HEK293 (cell line): Measurements from ENCODE around the gene SWT1.

Experiments
- CTCF ChIA-PET: fragments of 350-600 bp; formaldehyde crosslinking; extraction: SDS; loops from one replicate; lab custom pipeline; 2021; ENCODE audit warnings: antibody characterized with exemption; lab: Yijun Ruan, JAX
- POLR2A ChIA-PET: fragments of 300-600 bp; formaldehyde crosslinking; extraction: SDS; loops from one replicate; lab custom pipeline; 2020; ENCODE audit warnings: antibody characterized with exemption, inconsistent platforms; lab: Yijun Ruan, JAX
- H3K27ac ChIP-seq: fragments of 200-500 bp; sonication (Bioruptor generic); 2 replicates; pipeline ENCODE4 v1.5.1; 2014; ENCODE audit warnings: low read depth, low read length, control low read depth, inconsistent platforms; ENCODE audit errors: extremely low read depth
- H3K36me3 ChIP-seq, 2 experiments: fragments of 200-500 bp in 1 of 2; sonication (Bioruptor generic) in 1 of 2; 1 replicate in 1 of 2; 2 replicates in 1 of 2; pipeline ENCODE4 v1.5.1; 2014 to 2017; ENCODE audit warnings: inconsistent platforms in 2 of 2, low read length in 2 of 2; ENCODE audit not compliant: control insufficient read depth in 2 of 2, insufficient read depth in 1 of 2
- H3K4me1 ChIP-seq: fragments of 200-500 bp; sonication (Bioruptor generic); 2 replicates; pipeline ENCODE4 v1.5.1; 2014; ENCODE audit warnings: mild to moderate bottlenecking, low read length, inconsistent platforms; ENCODE audit not compliant: control insufficient read depth, insufficient read depth
- H3K4me3 ChIP-seq: 2 replicates; pipeline ENCODE4 v1.5.1; 2011; ENCODE audit warnings: low read depth, mild to moderate bottlenecking, control low read depth, low read length, moderate library complexity
- H3K9me3 ChIP-seq: fragments of 200-500 bp; sonication (Bioruptor generic); 2 replicates; pipeline ENCODE4 v1.5.1; 2014; ENCODE audit warnings: low read depth, low read length, inconsistent platforms; ENCODE audit not compliant: control insufficient read depth, insufficient read depth
- BCL6B ChIP-seq: fragments of 450-650 bp; formaldehyde crosslinking; IDR thresholded peaks from 2 replicates; pipeline ENCODE4 v1.5.1; 2017; ENCODE audit warnings: missing biosample characterization, missing genetic modification characterization
- HOXC10 ChIP-seq: sonication (generic); formaldehyde crosslinking; IDR thresholded peaks from 2 replicates; pipeline ENCODE4 v1.8.1; 2023; ENCODE audit warnings: mild to moderate bottlenecking, missing genetic modification reagents
- KLF17 ChIP-seq: fragments of 450-650 bp; formaldehyde crosslinking; IDR thresholded peaks from 2 replicates; pipeline ENCODE4 v1.5.1; 2016; ENCODE audit warnings: missing biosample characterization, missing genetic modification characterization
- PBX3 ChIP-seq: sonication (generic); formaldehyde crosslinking; IDR thresholded peaks from 2 replicates; pipeline ENCODE4 v1.8.1; 2022; ENCODE audit warnings: mild to moderate bottlenecking, moderate library complexity, missing genetic modification reagents
- REPIN1 ChIP-seq: fragments of 450-650 bp; formaldehyde crosslinking; IDR thresholded peaks from 2 replicates; pipeline ENCODE4 v1.5.1; 2017; ENCODE audit warnings: missing biosample characterization, missing genetic modification characterization, low read depth
- SALL2 ChIP-seq: fragments of 450-650 bp; formaldehyde crosslinking; IDR thresholded peaks from 2 replicates; pipeline ENCODE4 v1.5.0; 2017; ENCODE audit warnings: missing biosample characterization, mild to moderate bottlenecking, missing genetic modification characterization, borderline replicate concordance
- TRIM28 ChIP-seq: IDR thresholded peaks from 2 replicates; pipeline ENCODE4 v1.6.1; 2011; ENCODE audit warnings: low read length, control low read depth, borderline replicate concordance
- ZBTB1 ChIP-seq: fragments of 450-650 bp; formaldehyde crosslinking; IDR thresholded peaks from 2 replicates; pipeline ENCODE4 v1.5.1; 2016; ENCODE audit warnings: missing biosample characterization, missing genetic modification characterization
- ZBTB44 ChIP-seq: fragments of 450-650 bp; IDR thresholded peaks from 2 replicates; pipeline ENCODE4 v1.5.1; 2018; ENCODE audit warnings: missing biosample characterization, mild to moderate bottlenecking, missing genetic modification characterization
- ZNF138 ChIP-seq: fragments of 450-650 bp; formaldehyde crosslinking; IDR thresholded peaks from 2 replicates; pipeline ENCODE4 v1.5.1; 2016; ENCODE audit warnings: missing biosample characterization, missing genetic modification characterization, borderline replicate concordance
- ZNF157 ChIP-seq: fragments of 450-650 bp; formaldehyde crosslinking; IDR thresholded peaks from 2 replicates; pipeline ENCODE4 v1.5.1; 2016; ENCODE audit warnings: missing biosample characterization, missing genetic modification characterization
- ZNF169 ChIP-seq: fragments of 450-650 bp; formaldehyde crosslinking; IDR thresholded peaks from 2 replicates; pipeline ENCODE4 v1.5.1; 2016; ENCODE audit warnings: missing biosample characterization, missing genetic modification characterization
- ZNF221 ChIP-seq: fragments of 450-650 bp; formaldehyde crosslinking; IDR thresholded peaks from 2 replicates; pipeline ENCODE4 v1.5.1; 2017; ENCODE audit warnings: missing biosample characterization, missing genetic modification characterization, borderline replicate concordance
- ZNF398 ChIP-seq: fragments of 450-650 bp; formaldehyde crosslinking; IDR thresholded peaks from 2 replicates; pipeline ENCODE4 v1.5.1; 2017; ENCODE audit warnings: missing biosample characterization, missing genetic modification characterization
- ZNF433 ChIP-seq: fragments of 450-650 bp; formaldehyde crosslinking; IDR thresholded peaks from 2 replicates; pipeline ENCODE4 v1.5.1; 2016; ENCODE audit warnings: missing biosample characterization, missing genetic modification characterization, low read depth
- ZNF48 ChIP-seq: fragments of 450-650 bp; formaldehyde crosslinking; IDR thresholded peaks from 2 replicates; pipeline ENCODE4 v1.5.1; 2016; ENCODE audit warnings: missing biosample characterization, missing genetic modification characterization
- ZNF530 ChIP-seq: fragments of 450-650 bp; formaldehyde crosslinking; IDR thresholded peaks from 2 replicates; pipeline ENCODE4 v1.5.1; 2016; ENCODE audit warnings: low read depth, missing biosample characterization, missing genetic modification characterization
- ZNF558 ChIP-seq: fragments of 450-650 bp; formaldehyde crosslinking; IDR thresholded peaks from 2 replicates; pipeline ENCODE4 v1.5.1; 2016; ENCODE audit warnings: missing biosample characterization, missing genetic modification characterization
- ZNF560 ChIP-seq: fragments of 450-650 bp; formaldehyde crosslinking; IDR thresholded peaks from 2 replicates; pipeline ENCODE4 v1.5.1; 2017; ENCODE audit warnings: missing biosample characterization, missing genetic modification characterization, borderline replicate concordance
- ZNF561 ChIP-seq: fragments of 450-650 bp; IDR thresholded peaks from 2 replicates; pipeline ENCODE4 v1.5.1; 2018; ENCODE audit warnings: missing biosample characterization, missing genetic modification characterization, borderline replicate concordance
- ZNF610 ChIP-seq: fragments of 450-650 bp; formaldehyde crosslinking; IDR thresholded peaks from 2 replicates; pipeline ENCODE4 v1.5.1; 2016; ENCODE audit warnings: missing biosample characterization, missing genetic modification characterization, borderline replicate concordance
- ZNF621 ChIP-seq: fragments of 450-650 bp; formaldehyde crosslinking; IDR thresholded peaks from 2 replicates; pipeline ENCODE4 v1.5.1; 2017; ENCODE audit warnings: missing biosample characterization, missing genetic modification characterization
- ZNF624 ChIP-seq: fragments of 450-650 bp; formaldehyde crosslinking; IDR thresholded peaks from 2 replicates; pipeline ENCODE4 v1.5.1; 2017; ENCODE audit warnings: missing biosample characterization, missing genetic modification characterization
- ZNF639 ChIP-seq: fragments of 450-650 bp; formaldehyde crosslinking; IDR thresholded peaks from 2 replicates; pipeline ENCODE4 v1.5.1; 2016; ENCODE audit warnings: missing biosample characterization, missing genetic modification characterization
- ZNF664 ChIP-seq: fragments of 450-650 bp; formaldehyde crosslinking; IDR thresholded peaks from 2 replicates; pipeline ENCODE4 v1.5.1; 2016; ENCODE audit warnings: missing biosample characterization, missing genetic modification characterization
- ZNF692 ChIP-seq: fragments of 450-650 bp; formaldehyde crosslinking; IDR thresholded peaks from 2 replicates; pipeline ENCODE4 v1.5.1; 2016; ENCODE audit warnings: missing biosample characterization, missing genetic modification characterization
- ZNF747 ChIP-seq: fragments of 450-650 bp; formaldehyde crosslinking; IDR thresholded peaks from 2 replicates; pipeline ENCODE4 v1.5.1; 2016; ENCODE audit warnings: missing biosample characterization, missing genetic modification characterization
- ZNF785 ChIP-seq: fragments of 450-650 bp; formaldehyde crosslinking; IDR thresholded peaks from 2 replicates; pipeline ENCODE4 v1.5.1; 2016; ENCODE audit warnings: missing biosample characterization, missing genetic modification characterization

The SWT1 gene

GRCh38 chr1:185156854-185157598, at the start of gene SWT1, which contains the start of gene TRMT1L (continued):
- TF ChIP-seq ZBTB44 (tag by site-specific recombination) (peak; percentile 14; the same call in 1 of the 2 replicates), ZNF558 (tag by site-specific recombination) (no peak), SALL2 (no peak), HOXC10 (CRISPR knock-in tag) (no peak), ZNF621 (tag by site-specific recombination) (no peak), ZNF48 (tag by site-specific recombination) (no peak), TRIM28 (no peak; the same call in 1 of the 2 replicates), ZNF561 (tag by site-specific recombination) (peak; percentile 22; the same call in 1 of the 2 replicates), ZNF560 (tag by site-specific recombination) (no peak), ZNF747 (tag by site-specific recombination) (no peak), ZNF433 (tag by site-specific recombination) (no peak), ZNF610 (no peak), BCL6B (no peak), REPIN1 (tag by site-specific recombination) (no peak), ZNF692 (tag by site-specific recombination) (peak; percentile 49), ZNF639 (tag by site-specific recombination) (peak; percentile 53; the same call in 1 of the 2 replicates), PBX3 (CRISPR knock-in tag) (no peak)

GRCh38 chr1:185108321-185108720, 48.6 kb upstream of the SWT1 start:
- Histone ChIP-seq H3K36me3 (peaks cover 0 to 11% of the 10 kb centered on the region in 2 experiments; a peak in 1 of 3 replicates), H3K9me3 (no peaks in the 10 kb centered on the region), H3K27ac (no peak overlapping the region), H3K4me3 (no peak overlapping the region), H3K4me1 (no peaks in the 10 kb centered on the region)
- CTCF ChIA-PET: no interaction called here
- POLR2A ChIA-PET: no interaction called here
- TF ChIP-seq ZBTB1 (tag by site-specific recombination): no peak
- no peak for TF ChIP-seq ZNF530 (tag by site-specific recombination)
- no peak for TF ChIP-seq ZNF138
- TF ChIP-seq ZNF157 (tag by site-specific recombination): no peak
- TF ChIP-seq ZNF664 (tag by site-specific recombination): no peak
- no peak for TF ChIP-seq ZNF169
- no peak for TF ChIP-seq ZNF221 (tag by site-specific recombination)
- no peak for TF ChIP-seq ZNF398 (tag by site-specific recombination)
- TF ChIP-seq ZNF624 (tag by site-specific recombination): no peak
- no peak for TF ChIP-seq KLF17 (tag by site-specific recombination)
- no peak for TF ChIP-seq ZNF785
